A673 (cell line): ENCODE measurements around the gene ZNF644. TPM values are rescaled to one million over a fixed set of nuclear protein-coding genes. Genes with fewer than 3 reads are reported as not detected.

ENCODE experiments used
- BruUV-seq: library from RNA; stranded (reverse); fragments of 400-500 nt; replicated peaks from 2 replicates; lab custom pipeline; 2021; lab: Mats Ljungman, UMichigan
- CTCF ChIA-PET: fragments of 300-600 bp; sonication (Branson Sonifier 250); formaldehyde crosslinking; loops from one replicate; lab custom pipeline; 2022; ENCODE audit warnings: antibody characterized with exemption; lab: Charles Lee
- POLR2A ChIA-PET: fragments of 300-600 bp; sonication (Branson Sonifier 250); formaldehyde crosslinking; loops from one replicate; lab custom pipeline; 2022; ENCODE audit warnings: antibody characterized with exemption; ENCODE audit not compliant: low non-redundant PET; lab: Charles Lee
- DNase-seq: peaks from one replicate; pipeline ENCODE4 v3.0.0-alpha.2; 2015; ENCODE audit warnings: low spot score
- H3K27ac ChIP-seq: fragments of 200-600 bp; sonication (generic); 2 replicates; pipeline ENCODE4 v1.5.1; 2016; ENCODE audit warnings: mixed run types, low read depth, mild to moderate bottlenecking, mixed read lengths, antibody characterized with exemption, low read length; ENCODE audit not compliant: poor library complexity, severe bottlenecking
- H3K27me3 ChIP-seq: fragments of 200-600 bp; sonication (generic); replicated peaks from 2 replicates; pipeline ENCODE4 v1.6.1; 2017; ENCODE audit warnings: mixed run types, low read depth, mild to moderate bottlenecking, mixed read lengths, antibody characterized with exemption, low read length; ENCODE audit not compliant: insufficient read depth, poor library complexity
- H3K36me3 ChIP-seq: fragments of 200-600 bp; sonication (generic); 2 replicates; pipeline ENCODE4 v1.6.1; 2016; ENCODE audit warnings: mixed run types, mild to moderate bottlenecking, mixed read lengths, antibody characterized with exemption, low read length; ENCODE audit not compliant: insufficient read depth, poor library complexity, severe bottlenecking
- H3K4me1 ChIP-seq: fragments of 200-600 bp; sonication (generic); 2 replicates; pipeline ENCODE4 v1.6.1; 2017; ENCODE audit warnings: mixed run types, mild to moderate bottlenecking, mixed read lengths, antibody characterized with exemption, low read length; ENCODE audit not compliant: insufficient read depth, poor library complexity, severe bottlenecking
- H3K4me3 ChIP-seq: fragments of 200-600 bp; sonication (generic); 2 replicates; pipeline ENCODE4 v1.5.1; 2016; ENCODE audit warnings: low read depth, mixed run types, mild to moderate bottlenecking, mixed read lengths, low read length; ENCODE audit not compliant: poor library complexity, severe bottlenecking
- H3K9me3 ChIP-seq: fragments of 200-600 bp; sonication (generic); 2 replicates; pipeline ENCODE4 v1.6.1; 2016; ENCODE audit warnings: mixed run types, low read depth, mild to moderate bottlenecking, mixed read lengths, antibody characterized with exemption, low read length; ENCODE audit not compliant: poor library complexity, severe bottlenecking
- EZH2 ChIP-seq: fragments of 200-600 bp; sonication (generic); IDR thresholded peaks from 2 replicates; pipeline ENCODE4 v1.6.1; 2017; ENCODE audit warnings: borderline replicate concordance, low read depth, mild to moderate bottlenecking, mixed read lengths, antibody characterized with exemption, low read length; ENCODE audit not compliant: poor library complexity, severe bottlenecking
- intact Hi-C: fragments of 100-400 bp; cut with micrococcal nuclease; formaldehyde crosslinking; loops from one replicate; pipeline ENCODE4 v1.10.0; 2022; ENCODE audit not compliant: unreplicated experiment
- total RNA-seq: library from RNA; stranded (reverse); gene quantifications from 2 replicates; pipeline ENCODE4 v1.2.3, GENCODE V29; 2021
- TF ChIP-seq, protein P1 (sequence below): fragments of 300-800, 200-600 bp; sonication (generic); conservative IDR thresholded peaks from 2 replicates; pipeline ENCODE4 v1.5.1; 2017; ENCODE audit warnings: low read depth, mild to moderate bottlenecking, antibody characterized with exemption, low read length, moderate library complexity, mixed read lengths

Gene ZNF644
- total RNA-seq, 1 experiment from 2014 or later = 80.4 TPM

DNA sequence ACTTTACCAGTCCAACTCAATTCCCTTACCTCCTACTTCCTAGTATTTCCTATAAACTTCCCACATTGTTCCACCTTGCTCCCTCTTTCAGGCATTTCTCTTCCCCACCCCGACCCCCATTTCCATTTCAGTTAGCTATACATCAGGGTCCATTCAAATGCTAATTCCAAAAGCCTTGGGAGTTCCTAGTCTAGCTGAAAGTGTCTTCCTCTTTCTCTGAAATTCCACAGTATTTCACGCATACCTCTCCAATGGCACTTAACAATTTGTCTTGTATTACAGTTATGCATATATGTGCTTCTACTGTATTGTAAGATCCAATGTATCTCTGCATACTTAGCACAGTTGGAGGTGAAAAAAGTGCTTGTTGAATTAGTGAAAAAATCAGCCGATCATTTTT, 94.9 kb downstream of the ZNF644 start:
- H3K27me3 ChIP-seq = no peaks in the 10 kb centered on the region
- no peak overlapping the region for H3K27ac ChIP-seq
- ChIA-PET POLR2A (interaction anchor here (0.6 kb wide), 1 partner anchor 43 kb away, joined by 4 read pairs; no protein-coding TSS in a partner anchor), CTCF (no interaction called here)
- H3K4me1 ChIP-seq = peaks cover 24% of the 10 kb centered on the region
- no peaks in the 10 kb centered on the region for H3K9me3 ChIP-seq
- intact Hi-C loops = no loop called here
- BruUV-seq = no TSS peak
- peak; percentile 27 for DNase-seq
- H3K4me3 ChIP-seq = no peak overlapping the region
- TF ChIP-seq, protein P1, sequence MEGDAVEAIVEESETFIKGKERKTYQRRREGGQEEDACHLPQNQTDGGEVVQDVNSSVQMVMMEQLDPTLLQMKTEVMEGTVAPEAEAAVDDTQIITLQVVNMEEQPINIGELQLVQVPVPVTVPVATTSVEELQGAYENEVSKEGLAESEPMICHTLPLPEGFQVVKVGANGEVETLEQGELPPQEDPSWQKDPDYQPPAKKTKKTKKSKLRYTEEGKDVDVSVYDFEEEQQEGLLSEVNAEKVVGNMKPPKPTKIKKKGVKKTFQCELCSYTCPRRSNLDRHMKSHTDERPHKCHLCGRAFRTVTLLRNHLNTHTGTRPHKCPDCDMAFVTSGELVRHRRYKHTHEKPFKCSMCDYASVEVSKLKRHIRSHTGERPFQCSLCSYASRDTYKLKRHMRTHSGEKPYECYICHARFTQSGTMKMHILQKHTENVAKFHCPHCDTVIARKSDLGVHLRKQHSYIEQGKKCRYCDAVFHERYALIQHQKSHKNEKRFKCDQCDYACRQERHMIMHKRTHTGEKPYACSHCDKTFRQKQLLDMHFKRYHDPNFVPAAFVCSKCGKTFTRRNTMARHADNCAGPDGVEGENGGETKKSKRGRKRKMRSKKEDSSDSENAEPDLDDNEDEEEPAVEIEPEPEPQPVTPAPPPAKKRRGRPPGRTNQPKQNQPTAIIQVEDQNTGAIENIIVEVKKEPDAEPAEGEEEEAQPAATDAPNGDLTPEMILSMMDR = no peak
- no peak for TF ChIP-seq EZH2
- no peaks in the 10 kb centered on the region for H3K36me3 ChIP-seq

DNA sequence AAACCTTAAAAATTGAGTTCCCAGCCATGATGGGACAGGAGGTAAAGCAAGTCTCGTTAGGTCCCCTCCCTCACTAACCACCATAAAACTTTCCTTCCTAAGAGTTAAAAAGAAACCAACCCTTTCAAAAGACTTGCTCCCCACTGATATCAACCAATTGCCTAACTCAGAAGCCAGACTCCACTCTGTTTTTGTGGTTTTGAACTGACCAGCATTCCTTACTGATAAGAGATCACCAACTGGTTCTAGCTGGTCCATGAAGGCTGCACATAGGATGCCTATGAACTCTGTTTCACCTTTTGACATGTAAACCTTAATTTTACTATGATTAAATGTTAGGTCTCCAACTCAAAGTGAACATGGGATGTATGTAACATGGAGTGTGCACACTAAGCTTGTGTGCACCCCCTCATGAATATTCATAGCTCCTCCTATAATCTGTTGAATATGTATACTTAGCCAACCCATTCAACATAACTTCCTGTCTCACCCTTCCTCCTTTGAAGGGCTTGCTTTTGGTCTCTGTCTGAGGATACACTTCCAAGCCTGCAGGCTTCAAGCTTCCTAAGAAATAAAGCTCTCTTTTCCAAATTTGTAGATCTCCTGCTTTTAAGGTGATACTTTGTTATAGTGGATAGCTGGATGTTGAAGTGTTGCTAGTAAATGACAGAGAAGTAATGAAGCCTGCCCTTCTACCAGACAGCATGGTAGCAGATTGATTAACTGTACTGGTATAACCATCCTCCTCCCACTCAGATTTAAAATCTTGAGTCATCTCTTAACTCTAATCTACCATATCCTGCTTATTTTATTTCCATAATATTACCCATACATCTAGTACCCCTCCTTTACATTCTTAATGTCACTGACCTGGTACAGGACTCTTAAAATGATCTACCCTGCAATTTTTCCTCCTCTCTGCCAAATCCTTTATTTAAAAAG, 95.6 kb downstream of the ZNF644 start:
- DNase-seq = peak; percentile 63
- no peaks in the 10 kb centered on the region for H3K36me3 ChIP-seq
- H3K4me1 ChIP-seq = peaks cover 24% of the 10 kb centered on the region
- ChIA-PET POLR2A (no interaction called here), CTCF (no interaction called here)
- no peaks in the 10 kb centered on the region for H3K27me3 ChIP-seq
- H3K9me3 ChIP-seq = no peaks in the 10 kb centered on the region
- peak overlapping the region; percentile 6 for H3K27ac ChIP-seq
- intact Hi-C loops = no loop called here
- TF ChIP-seq, protein P1 = no peak
- no peak for TF ChIP-seq EZH2
- no peak overlapping the region for H3K4me3 ChIP-seq
- BruUV-seq = no TSS peak

DNA sequence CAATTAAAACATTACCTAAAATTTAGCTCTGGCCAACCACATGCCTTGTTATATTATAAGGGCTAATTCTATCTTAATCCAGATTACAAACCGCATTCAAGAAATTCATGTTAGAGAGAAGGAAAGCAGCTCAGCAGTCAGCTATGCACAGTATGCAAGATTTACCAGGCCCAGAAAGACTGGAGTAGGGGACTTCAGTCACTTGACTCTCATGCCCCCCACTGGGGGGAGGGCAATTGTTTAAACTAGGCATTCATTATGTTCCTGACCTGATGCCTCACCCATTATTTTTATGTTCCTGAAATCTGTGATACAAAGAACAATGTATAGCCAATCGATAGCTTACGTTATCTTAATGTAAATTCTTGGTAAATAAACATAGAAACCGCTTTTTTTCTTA, 96.9 kb downstream of the ZNF644 start:
- Histone ChIP-seq H3K9me3 (no peaks in the 10 kb centered on the region), H3K27me3 (no peaks in the 10 kb centered on the region), H3K4me1 (peaks cover 24% of the 10 kb centered on the region), H3K4me3 (no peak overlapping the region), H3K36me3 (no peaks in the 10 kb centered on the region), H3K27ac (no peak overlapping the region)
- no peak for TF ChIP-seq EZH2
- TF ChIP-seq, protein P1 = no peak
- intact Hi-C loops = no loop called here
- DNase-seq = no peak
- POLR2A ChIA-PET = no interaction called here
- no TSS peak for BruUV-seq
- CTCF ChIA-PET = no interaction called here
